GM19397 (cell line): ENCODE measurements around the gene RTN4R.

Source experiments
- ATAC-seq: cut with Tn5 transposase; IDR thresholded peaks from one replicate; pipeline ENCODE4 v1.9.1; 2021; ENCODE audit warnings: mild to moderate bottlenecking, moderate library complexity; ENCODE audit not compliant: unreplicated experiment

The RTN4R gene

DNA sequence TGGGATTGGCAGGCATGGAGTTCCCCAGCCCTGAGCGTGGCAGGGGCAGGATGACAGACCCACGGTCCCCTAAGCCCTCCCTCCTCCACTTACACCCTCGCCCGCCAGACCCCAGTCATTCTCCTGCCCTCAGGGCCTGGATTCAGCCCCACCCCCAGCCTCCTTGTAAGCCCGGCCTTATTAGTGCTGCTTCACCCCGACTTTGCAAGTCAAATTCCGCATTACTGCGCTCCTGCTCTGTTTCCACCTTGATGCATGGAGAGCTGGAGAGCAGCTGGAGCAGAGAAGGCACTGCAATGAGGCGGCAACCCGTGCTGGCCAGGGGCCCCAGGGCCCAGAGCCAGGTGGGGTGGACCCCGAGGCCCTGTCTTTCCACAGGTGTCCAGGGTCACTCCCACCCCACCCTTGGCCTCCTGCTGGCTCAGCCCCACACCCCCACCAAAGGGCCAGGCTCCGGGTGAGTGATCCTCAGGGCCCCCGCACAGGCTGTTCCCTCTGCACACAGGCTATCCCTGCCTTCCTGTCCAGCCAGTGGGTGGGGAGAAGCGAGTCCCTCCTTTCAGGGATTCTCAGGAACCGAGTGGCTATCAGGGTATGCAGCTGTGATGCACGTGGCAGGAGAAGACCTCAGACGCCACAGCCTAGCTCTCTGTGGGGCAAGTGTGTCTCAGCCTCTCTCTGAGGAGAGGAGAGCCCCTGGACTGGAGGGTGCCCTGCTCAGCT, 36.4 kb downstream of the RTN4R start:
- no peak for ATAC-seq

DNA sequence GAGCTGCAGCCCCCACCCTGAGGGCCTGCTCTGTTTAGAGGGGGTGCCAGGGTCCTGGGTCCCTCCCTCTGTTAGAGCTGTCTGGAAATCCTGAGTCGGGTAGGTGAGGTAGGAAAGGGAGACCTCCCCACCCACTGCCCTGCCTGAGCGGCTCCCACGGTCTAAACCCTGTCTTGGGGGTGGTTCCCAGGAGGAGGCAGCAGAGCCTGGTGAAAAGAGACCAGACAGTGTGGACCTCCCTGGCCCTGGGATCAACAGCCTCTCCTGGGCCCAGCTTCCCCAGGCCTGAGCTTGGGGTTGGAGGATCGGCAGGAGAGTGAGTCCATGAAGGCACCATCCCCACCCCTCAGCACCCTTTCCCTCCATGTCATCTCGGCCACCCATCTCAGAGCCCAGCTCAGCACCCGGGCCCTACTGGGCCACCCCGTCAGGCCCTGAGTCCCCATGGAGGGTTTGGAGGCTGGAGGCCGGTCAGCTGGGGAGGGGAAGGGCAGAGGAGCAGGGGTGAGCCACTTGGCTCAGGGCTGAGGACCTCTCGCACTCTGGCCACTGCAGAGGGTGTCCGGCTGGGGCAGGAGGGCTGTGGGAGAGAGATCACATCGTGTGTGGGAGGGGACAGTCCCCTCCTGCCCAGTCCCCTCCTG, 37.2 kb downstream of the RTN4R start:
- ATAC-seq: no peak

DNA sequence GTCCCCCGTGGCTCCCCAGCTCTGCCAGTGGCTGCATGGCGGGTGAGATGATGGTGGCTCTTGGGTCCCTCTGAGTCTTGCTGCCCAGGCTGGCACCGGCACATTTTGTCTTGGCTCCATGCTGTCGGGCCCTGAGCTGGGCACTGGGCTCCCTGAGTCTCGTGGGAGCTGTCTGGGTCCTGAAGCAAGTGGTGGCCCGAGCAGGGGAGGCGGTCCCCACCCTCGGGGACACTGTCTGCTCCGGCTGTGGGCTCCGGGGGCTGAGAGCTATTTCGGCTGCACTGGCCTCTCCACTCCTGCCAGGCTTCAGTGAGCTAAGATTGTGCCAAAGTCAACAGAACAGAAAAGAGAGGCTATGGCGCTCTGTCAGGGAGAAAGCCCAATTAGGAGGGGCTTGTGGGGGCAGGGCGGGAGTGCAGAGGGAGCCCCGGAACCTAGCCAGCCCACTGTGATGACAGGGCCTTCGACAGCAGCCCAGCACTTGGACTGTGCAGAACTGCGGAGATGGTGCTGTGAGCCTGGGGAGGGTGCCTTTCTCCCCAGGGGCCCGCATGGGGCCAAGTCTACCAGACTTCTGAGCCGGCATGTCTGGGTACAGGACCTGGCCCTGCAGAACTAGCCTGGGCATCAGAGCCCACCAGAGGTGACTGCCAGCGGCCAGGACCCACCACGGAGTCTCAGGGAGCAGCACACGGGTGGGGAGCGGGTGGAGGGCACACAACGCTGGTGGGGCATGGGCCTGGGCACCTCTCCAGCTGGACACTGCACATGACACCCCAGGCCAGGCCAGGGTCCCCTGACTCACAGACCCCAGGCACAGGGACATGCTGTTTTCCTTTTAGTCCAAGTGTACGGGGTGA, 38.0 kb downstream of the RTN4R start:
- no peak for ATAC-seq

DNA sequence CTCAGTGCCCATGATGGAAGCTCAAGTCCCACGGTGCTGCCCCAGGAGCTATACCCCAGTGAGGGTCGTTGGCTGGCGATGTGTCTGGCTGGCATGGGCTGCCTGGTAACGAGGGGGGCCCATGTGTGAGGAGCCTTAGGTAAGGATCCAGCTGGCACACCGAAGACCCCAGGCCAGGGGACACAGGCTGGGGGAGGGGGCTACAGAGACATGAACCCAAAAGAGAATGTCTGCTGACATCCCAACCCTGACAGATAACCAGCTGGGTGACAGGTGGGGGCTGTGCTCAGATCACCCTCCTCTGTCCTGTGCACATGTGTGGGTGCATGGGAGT, 39.2 kb downstream of the RTN4R start:
- no peak for ATAC-seq

DNA sequence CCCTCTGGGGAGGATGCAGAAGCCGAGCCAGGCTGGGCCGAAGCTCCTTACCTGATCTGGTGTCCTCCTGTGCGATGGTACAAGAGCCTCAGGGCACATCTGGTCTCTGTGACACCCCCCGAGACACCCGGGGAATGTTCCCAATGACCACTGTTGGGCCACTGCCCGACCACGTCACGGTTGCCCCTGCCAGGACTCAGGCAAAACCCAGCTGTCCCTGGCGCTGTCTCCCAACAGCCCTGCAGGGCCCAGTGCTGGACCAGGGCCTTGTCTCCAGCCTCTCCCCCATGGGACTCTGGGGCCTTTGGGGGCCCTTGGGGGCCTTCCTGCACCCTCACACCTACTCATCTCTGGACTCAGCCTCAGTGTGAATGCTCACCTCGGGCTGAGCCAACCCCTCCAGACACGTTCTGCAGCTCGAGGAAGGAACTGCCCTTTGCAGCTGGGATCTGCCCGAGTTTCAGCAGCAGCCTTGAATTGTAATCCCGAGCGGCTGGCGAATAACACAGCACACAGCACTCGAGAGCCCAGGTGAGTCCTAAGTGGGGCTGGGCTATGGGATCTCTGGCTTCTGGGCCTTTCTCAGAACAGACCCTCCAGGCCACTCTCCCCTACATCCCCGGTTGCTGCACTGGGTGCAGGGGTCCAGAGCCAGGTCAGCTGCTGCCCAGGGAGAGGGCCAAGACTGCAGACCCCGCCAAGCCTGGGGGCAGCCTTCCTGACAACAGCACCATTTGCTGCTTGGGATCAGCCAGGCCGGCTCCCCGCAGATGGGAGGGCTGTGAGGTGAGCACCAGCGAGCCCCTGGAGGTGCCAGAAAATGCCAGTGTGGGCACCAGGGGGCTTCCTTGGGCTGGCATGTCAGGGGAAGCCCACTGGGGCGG, 39.8 kb downstream of the RTN4R start:
- ATAC-seq: no peak

DNA sequence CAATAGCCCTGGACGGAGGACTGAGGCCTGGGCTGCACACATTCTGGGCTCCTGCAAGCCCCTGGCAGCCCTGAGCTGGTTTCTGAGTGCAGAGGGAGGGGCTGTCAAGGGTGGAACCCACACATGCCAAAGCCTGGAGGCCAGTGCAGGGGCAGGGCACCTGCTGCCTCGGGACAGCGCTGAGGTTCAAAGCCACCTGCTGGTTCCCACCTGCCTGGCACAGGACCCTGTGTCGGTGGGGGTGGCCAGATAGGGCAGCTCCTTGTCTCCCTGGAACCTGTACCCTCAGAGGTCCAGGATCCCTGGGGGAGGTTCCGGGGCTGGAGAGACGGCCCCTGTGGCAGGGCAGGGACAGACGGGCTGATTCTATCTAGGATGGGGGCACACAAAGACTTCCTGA, 40.8 kb downstream of the RTN4R start:
- ATAC-seq: no peak

DNA sequence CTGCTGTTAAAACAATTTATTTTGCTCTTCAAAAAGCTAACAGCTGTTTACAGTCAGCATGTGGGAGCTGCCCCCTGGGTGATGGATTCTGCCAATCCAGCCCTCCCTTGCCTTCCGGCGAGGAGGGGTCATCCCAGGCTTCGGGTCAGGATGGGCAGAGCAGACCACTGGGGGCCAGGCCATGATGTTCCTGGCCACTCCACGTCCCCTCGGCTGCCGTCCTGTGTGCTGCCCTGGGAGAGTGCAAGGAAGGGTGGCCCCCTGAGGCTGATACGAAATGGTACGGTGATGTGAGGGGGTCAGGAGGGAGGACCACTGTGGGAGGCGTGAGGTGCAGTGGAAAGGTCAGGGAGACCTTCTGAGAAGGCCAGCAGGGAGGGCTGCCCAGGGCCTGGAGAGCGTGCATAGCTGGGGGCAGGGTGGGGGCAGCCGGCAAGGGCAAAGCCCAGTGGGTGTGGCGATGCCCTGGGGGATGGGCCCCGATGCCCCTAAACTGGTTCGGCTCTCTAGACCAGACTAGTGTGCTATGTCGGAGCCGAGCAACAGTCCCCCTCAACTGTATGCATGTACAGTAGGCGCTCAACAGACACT, 41.3 kb downstream of the RTN4R start:
- no peak for ATAC-seq

DNA sequence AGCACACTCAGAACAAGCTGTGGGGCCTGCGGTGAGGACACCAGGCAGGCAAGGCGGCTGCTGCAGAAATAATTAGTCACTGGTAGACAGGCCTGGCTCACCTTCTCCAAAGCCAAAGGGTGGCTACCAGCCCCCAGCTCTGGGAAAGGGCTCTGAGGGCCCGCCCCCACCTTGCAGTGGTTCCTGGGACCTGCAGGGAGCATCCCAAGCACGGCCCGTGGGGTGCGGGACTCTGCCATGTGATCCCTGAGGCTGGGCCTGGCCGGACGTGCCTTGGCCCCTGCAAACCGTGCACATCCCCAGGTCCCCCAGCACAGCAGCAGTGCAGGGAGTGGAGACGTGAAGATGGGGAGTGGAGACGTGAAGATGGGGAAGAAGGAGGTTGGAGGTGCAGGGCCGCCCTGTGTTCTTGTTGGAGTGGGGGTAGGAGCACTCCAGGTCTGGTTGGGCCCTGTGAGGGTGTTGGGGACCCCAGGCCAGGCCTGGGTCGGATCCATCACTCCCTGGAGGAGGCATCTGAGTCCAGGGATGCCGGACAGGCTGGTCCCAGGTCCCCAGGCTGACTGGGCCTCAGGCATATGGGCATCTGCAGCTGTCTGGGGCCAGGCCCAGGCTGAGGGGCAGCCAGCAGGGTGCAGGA, 41.9 kb downstream of the RTN4R start:
- ATAC-seq: no peak

DNA sequence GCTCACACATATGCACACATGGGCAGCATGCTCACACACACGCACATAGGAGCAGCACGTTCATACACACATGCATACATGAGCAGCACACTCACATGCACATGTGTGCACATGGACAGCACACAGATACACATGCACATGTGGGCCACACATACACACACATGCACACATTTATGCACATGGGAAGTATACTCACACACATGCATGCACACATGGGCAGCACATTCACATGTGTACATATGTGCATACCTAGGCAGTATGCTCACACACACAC, 42.5 kb downstream of the RTN4R start:
- ATAC-seq: no peak

DNA sequence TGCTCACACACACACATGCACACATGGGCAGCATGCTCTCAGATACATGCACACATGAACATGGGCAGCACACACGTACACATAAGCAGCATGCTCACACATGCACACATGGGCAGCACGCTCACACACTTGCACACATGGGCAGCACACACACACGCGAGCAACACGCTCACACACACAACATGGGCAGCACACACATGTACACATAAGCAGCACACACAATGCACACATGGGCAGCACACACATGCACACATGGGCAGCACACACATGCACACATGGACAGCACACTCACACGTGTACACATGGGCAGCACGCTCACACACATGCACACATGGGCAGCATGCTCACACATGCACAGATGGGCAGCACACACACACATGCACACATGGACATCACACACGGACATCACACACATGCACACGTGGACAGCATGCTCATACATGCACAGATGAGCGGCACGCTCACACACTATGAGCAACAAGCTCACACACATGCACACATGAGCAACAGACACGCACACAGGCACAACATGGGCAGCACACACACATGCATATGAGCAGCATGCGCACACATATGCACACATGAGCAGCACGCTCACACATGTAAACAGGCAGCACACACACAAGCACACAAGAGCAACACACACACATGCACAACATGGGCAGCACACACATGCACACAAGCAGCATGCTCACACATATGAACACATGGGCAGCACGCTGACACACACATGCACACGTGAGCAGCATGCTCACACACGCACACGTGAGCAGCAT, 43.0 kb downstream of the RTN4R start:
- ATAC-seq: no peak

DNA sequence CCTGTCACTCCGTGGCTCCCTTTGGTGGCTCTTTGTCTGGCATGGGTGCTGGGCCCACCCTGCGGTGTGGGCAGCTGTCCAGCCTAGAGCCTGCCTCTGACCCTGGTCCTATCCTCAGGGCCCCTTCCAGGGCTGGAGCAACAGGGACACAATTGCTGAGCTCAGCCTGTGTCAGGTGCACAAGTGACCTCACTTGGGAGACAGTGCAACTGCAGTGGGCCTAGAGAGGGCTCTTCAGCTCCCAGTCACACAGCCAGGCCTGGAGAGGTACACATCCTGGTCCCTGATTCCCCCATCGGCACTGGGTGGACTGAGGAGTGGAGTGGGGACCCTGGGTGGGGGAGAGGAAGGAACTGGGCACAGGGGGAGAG, 43.9 kb downstream of the RTN4R start:
- no peak for ATAC-seq

DNA sequence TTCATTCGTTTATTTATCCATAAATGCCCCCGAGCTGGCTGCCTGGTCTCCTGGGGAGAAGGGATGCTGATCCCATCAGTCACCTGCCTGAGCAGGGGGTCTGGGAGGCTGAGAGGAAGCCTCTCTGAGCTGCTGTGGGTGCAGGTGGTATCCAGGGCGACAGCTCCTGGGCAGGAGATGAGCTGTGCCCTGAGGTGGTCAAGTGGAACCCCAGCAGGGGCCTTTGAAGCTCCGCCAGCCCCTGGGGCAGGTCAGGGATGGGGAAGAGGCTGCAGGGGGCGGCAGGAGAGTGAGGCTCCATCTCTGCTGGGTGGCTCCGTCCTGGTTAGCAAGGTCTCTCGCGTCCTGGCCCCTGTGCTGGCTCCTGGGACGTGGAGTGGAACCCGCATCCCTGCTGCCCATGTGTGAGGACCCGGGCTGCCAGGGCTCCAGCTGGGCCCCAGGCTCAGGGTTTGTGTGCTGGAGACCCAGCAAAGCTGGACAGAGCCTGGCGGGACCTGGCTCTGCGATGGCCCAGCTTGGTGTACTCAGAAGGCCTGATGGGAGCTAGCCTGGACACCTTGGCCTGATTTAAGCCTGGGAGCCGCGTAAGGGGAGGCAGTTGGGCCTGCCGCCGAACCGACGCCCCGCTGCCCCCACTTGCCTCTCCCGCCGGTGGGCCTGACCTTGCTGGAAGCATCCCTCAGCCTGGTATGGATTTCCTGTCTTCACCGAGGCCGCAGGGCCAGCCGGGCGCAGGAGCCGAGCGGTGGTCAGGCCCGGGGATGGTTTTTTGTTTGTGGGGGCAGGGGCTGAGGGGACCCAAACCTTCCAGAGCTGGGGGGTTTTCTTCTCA, 44.5 kb downstream of the RTN4R start:
- no peak for ATAC-seq

DNA sequence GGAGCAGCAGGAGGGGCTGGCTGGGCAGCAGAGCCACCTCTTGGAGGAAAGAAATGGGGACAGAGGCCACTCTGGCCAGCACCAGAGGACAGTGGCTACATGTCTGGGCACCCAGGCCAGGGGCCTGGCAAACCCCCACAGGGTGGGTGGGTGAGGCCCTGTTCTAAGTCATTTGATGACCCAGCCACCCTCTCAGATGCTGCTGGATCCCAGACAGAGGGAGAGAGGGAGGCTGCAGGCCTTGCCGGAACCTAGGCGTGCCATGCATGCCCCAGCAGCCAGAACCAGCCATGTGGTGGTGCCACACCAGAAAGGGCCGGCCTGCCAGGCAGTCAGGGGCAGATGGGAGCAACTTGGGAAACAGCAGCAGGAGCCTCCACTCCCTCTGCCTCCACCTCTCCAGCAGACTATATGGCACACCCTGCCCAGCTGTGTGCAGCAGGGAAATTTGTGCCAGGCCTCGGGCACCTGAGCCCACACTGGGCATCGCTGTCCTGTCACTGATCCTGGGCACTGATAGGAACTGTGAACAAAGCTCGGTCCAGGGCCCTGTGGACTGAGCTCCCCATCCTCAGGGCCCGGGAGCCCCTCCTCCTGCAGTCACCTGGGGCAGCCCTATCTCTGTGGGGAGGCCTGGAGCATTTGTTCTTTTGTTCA, 45.2 kb downstream of the RTN4R start:
- no peak for ATAC-seq

DNA sequence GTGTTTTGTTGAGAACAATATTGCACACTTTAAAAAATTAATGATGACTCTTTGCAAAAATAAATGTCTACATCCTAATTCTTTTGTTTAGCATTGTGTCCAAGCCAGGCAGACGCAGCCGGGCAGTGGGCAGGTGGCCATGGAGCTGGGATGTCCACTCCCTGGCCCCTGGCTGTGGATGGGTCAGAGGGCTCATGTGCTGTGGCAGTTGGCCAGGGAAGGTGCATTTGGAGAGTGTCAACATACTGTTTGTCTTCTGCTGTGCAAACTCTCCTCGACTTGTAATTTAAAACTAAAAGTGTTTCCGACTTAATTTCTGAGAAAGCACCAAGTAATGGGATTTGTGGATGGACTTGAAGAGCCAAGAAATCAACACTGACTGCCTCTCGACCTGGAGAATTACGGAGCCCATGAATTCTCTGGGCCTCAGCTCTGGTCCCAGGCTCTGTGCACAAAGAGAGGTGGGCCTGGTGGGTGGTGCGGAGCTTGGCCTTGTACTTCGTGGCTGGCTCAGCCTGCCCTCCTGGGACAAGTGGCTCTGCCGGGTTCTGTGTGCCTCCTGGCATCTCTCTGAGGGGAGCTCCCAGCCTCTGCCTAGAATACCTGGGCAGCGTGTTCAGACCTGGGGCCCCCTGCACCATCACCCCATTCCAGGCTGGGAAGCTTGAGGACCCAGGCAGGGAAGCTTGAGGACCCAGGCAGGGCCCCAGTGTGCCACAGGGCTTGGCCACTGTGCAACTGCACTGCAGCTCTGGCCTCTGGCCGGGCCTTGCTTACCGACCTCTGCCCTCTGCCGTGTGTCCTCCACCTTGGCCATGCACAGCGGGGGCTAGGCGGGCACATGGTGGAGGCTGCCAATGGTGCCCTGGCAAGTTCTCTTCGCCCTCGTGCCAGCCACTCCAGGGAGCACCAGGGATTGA, 46.4 kb downstream of the RTN4R start:
- no peak for ATAC-seq

DNA sequence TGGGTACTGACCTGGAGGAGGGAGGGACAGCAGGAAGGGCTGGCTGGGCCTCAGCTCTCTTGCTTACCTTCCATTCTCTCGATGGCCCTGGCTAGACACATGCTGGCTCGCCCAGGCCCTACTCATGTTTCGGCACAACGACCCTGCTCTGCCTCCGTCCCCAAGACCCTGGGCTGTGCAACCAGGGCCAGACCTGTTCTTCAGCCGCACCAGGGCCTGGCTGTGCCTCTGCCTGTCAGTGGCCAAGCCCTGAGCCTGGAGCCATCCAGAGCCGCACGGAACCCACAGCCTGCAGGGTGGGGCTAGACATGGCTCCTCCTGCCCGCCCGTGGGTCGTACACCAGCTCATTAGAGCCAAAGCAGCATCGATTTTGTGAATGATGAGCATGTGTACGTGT, 47.5 kb downstream of the RTN4R start:
- ATAC-seq: no peak

DNA sequence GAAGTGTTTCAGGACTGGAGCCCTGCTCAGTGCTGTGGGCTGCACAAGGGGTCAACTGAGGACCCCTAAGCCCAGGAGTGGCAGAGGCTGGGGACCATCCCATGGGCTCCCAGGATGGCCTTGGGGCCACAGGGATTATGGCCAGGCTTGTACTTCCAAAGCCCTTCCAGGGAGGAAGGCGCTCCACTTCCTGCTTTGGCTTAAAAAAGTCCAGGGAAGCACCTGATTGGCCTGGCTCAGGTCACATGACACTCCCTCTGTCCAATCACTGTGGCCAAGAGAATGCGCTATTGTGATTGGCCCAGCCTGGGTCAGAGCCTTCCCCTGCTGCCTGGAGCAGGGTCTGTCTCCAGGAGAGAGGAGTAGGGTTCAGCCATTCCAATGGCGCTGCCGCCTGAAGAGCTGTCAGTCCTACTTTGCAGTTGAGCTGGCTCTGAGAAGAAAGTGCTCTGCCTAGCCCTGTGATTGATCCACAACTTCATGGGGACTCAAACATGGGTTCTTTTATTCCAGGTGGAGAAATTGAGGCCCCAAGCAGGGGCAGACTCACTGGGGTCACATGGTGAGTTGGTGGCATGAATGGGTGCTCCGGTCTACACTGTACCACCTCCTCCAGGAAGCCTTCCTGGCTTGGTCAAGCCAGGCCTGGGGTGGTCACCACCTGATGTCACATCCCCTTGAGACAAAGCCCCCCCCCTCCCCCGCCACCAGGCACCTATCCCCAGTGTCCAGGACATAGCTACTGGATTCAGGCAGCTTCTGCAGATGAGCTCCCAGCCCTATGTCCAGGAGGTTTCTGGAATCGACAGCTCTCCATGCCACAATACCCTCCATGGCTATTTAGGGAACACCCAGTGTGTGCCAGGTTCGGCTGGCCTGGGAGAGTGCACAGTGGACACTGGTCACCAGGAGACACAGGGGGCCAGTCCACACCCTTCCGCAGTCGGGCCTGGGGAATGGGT, 48.2 kb downstream of the RTN4R start:
- no peak for ATAC-seq
